WERI-Rb-1 (cell line): ENCODE results near the gene KDM2B.

ENCODE experiments used
- DNase-seq: peaks from one replicate; pipeline ENCODE4 v3.0.0-alpha.2; 2020
- H3K27ac ChIP-seq: fragments of 250-450 bp; sonication (Bioruptor Pico); 2 replicates; pipeline ENCODE4 v1.5.1; 2020; ENCODE audit warnings: mild to moderate bottlenecking, moderate library complexity
- H3K27me3 ChIP-seq: fragments of 250-450 bp; sonication (Bioruptor Pico); 2 replicates; pipeline ENCODE4 v1.5.1; 2021; ENCODE audit warnings: mild to moderate bottlenecking, low read depth, moderate library complexity; ENCODE audit not compliant: insufficient read depth, severe bottlenecking
- H3K36me3 ChIP-seq: fragments of 250-450 bp; sonication (Bioruptor Pico); 2 replicates; pipeline ENCODE4 v1.5.1; 2020; ENCODE audit warnings: mild to moderate bottlenecking, moderate library complexity
- H3K4me3 ChIP-seq: 2 replicates; pipeline ENCODE4 v1.5.1; 2011; ENCODE audit warnings: low read depth, mild to moderate bottlenecking, control low read depth, low read length
- H3K9me3 ChIP-seq: fragments of 250-450 bp; sonication (Bioruptor Pico); 2 replicates; pipeline ENCODE4 v1.5.1; 2021; ENCODE audit warnings: mild to moderate bottlenecking, moderate library complexity; ENCODE audit not compliant: severe bottlenecking
- CTCF ChIP-seq: IDR thresholded peaks from 2 replicates; pipeline ENCODE4 v1.5.1; 2011; ENCODE audit warnings: low read depth, mild to moderate bottlenecking, control low read depth, inconsistent platforms, low read length

KDM2B gene

GRCh38 chr12:121570467-121571283 lies 10.1 kb downstream of the KDM2B start:
- H3K27me3 ChIP-seq = no peaks in the 10 kb centered on the region
- no peaks in the 10 kb centered on the region for H3K9me3 ChIP-seq
- peaks cover 26% of the 10 kb centered on the region for H3K36me3 ChIP-seq
- no peak overlapping the region for H3K27ac ChIP-seq
- TF ChIP-seq CTCF = no peak
- DNase-seq = no peak
- no peak overlapping the region for H3K4me3 ChIP-seq

GRCh38 chr12:121568971-121569751 lies 11.7 kb downstream of the KDM2B start:
- no peak overlapping the region for H3K27ac ChIP-seq
- TF ChIP-seq CTCF = no peak

GRCh38 chr12:121568518-121568917 lies 12.3 kb downstream of the KDM2B start:
- Histone ChIP-seq H3K27me3 (no peaks in the 10 kb centered on the region), H3K4me3 (no peak overlapping the region), H3K27ac (no peak overlapping the region), H3K9me3 (no peaks in the 10 kb centered on the region), H3K36me3 (peaks cover 8% of the 10 kb centered on the region)
- no peak for DNase-seq
- no peak for TF ChIP-seq CTCF

More at GRCh38 chr12:121568971-121569751, 11.7 kb downstream of the KDM2B start:
- Histone ChIP-seq H3K9me3 (no peaks in the 10 kb centered on the region), H3K27me3 (no peaks in the 10 kb centered on the region), H3K4me3 (no peak overlapping the region), H3K36me3 (peaks cover 14% of the 10 kb centered on the region)
- no peak for DNase-seq

- Histone ChIP-seq H3K4me3 (no peak overlapping the region), H3K27me3 (no peaks in the 10 kb centered on the region), H3K27ac (no peak overlapping the region), H3K9me3 (no peaks in the 10 kb centered on the region), H3K36me3 (no peaks in the 10 kb centered on the region)
- DNase-seq = no peak
- no peak for TF ChIP-seq CTCF
Observed at GRCh38 chr12:121565076-121565475, 15.7 kb downstream of the KDM2B start.

GRCh38 chr12:121562488-121562887 lies 18.3 kb downstream of the KDM2B start:
- H3K36me3 ChIP-seq = no peaks in the 10 kb centered on the region
- TF ChIP-seq CTCF = no peak
- H3K27me3 ChIP-seq = no peaks in the 10 kb centered on the region
- H3K4me3 ChIP-seq = no peak overlapping the region
- no peaks in the 10 kb centered on the region for H3K9me3 ChIP-seq
- DNase-seq = no peak
- no peak overlapping the region for H3K27ac ChIP-seq
